Pulmonary artery endothelial cell (primary cell): Measurements from ENCODE around the gene CTDSP2. TPM values are rescaled to one million over a fixed set of nuclear protein-coding genes. Genes with fewer than 3 reads are reported as not detected.
A peak's percentile ranks its signal among the peaks of the same experiment; 100 is the strongest.
"Not testable (repeated sequence)": the region's sequence is repeated elsewhere in the genome, so short reads cannot be mapped to it uniquely, and the experiment has no call there.

Experiments
- DNase-seq: peaks from one replicate; pipeline ENCODE4 v3.0.0-alpha.2; 2011; ENCODE audit warnings: low read depth, low spot score
- total RNA-seq: library from RNA; depleted of rRNA; stranded (reverse); fragments of >200 nt; gene quantifications from 2 replicates; pipeline ENCODE4 v1.2.3, GENCODE V29; 2014

CTDSP2 gene
- total RNA-seq, 1 donor from 2014 or later = 53.2 TPM

DNA sequence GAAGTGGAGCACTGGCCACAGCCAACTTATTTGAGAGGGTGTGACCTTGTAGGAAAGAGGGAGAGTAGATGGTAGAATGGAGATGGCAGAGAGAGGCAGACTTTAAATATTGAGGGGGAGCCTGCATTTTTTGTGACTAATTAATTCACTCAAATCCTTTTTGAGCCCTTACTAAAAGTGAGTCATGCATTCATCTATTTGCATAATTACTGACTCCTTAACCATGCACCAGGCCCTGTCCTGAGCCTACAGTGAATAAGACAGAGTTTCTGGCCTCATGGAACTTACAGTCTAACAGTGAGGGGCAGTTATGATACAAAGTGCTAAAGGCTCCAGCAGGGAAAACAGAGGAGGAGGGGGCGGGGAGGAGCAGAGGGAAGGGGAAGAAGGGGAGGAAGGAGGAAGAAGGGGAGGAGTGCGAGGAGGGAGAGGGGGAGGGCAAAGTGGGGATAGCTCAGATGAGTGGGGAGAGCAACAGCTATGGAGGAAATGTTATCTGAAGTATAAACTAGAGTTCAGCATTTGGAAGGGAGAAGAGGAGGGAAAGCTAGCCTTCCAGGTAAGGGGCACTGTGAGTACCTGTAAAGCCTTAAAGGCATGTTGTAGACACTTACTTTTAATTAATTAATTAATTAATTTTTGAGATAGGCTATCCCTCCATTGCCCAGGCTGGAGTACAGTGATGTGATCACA is 7.5 kb upstream of the CTDSP2 start:
- no peak for DNase-seq

GRCh38 chr12:57852620-57853500 is 6.3 kb upstream of the CTDSP2 start:
- no peak for DNase-seq

DNA sequence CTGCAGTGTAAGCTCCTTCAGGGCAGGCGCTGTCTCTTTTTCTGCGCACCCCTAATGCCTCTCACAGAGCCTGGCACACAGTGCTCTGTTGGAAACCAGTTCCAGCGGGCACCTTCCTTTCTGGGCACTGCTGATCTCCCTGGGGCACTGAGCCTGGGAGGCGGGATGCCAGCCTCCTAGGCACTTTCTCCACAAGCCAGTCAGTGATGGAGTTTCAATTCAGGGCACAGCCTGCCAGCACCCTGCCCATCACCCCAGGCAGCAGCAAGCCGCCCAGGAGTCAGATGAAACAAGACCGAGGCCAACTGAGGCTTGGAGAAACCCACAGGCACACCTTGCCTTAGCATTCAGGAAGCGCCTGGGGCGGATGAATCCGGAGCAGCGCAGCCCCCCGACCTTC is 5.7 kb upstream of the CTDSP2 start:
- no peak for DNase-seq

- no peak for DNase-seq
Observed at GRCh38 chr12:57851552-57851951, 5.0 kb upstream of the CTDSP2 start.

DNA sequence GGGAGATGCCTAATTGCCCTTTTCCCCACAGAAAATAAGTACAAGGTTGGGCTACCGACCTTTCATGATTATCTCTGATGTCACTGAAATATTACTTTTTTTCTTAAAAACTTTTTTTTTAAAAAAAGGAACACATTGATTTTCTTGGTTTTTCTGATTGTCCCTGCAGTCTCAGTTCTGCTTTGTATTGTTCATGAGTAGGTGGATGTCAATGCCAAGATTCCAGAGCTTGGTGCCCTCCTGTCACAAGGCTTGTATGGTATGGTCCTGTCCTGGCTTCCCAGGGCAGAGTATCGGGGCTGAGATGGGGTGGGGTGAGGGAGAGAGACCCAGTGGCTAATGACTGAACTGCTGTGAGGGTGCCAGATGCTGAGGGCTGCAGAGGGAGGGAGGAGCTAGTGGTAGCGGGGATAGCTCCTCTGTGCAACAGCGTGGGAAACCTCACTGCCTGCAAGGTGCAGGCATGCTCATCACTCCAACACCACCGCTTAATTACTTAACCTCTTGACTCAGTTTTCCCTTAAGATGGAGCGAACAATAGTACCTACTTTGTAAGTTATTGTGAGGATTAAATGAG is 4.4 kb upstream of the CTDSP2 start:
- DNase-seq = no peak

GRCh38 chr12:57849447-57849846 is 2.9 kb upstream of the CTDSP2 start:
- not testable (repeated sequence) for DNase-seq

- DNase-seq = no peak
Observed at GRCh38 chr12:57849035-57849434, 2.5 kb upstream of the CTDSP2 start.

DNA sequence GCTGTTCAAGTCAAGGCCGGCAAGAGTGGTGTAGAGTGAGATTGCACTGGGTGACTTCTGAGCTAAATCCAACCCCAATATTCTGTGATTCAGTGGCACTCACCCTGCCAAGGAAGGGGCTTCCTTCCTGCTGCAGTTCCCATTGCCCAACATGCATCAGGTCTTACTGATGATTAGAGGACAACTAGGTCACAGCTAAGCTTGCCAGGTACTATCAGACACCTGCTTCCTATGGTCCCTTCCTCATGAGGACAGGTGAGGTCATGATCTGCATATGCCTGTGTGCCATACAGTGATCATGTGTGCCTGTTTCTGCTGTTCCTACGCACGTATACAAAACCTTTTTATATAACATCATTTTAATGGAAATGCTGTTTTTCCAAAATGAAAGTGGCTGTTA is 1.7 kb upstream of the CTDSP2 start:
- DNase-seq = no peak

- DNase-seq = no peak
Observed at GRCh38 chr12:57846285-57846576, 298 bp downstream of the CTDSP2 start.

DNA sequence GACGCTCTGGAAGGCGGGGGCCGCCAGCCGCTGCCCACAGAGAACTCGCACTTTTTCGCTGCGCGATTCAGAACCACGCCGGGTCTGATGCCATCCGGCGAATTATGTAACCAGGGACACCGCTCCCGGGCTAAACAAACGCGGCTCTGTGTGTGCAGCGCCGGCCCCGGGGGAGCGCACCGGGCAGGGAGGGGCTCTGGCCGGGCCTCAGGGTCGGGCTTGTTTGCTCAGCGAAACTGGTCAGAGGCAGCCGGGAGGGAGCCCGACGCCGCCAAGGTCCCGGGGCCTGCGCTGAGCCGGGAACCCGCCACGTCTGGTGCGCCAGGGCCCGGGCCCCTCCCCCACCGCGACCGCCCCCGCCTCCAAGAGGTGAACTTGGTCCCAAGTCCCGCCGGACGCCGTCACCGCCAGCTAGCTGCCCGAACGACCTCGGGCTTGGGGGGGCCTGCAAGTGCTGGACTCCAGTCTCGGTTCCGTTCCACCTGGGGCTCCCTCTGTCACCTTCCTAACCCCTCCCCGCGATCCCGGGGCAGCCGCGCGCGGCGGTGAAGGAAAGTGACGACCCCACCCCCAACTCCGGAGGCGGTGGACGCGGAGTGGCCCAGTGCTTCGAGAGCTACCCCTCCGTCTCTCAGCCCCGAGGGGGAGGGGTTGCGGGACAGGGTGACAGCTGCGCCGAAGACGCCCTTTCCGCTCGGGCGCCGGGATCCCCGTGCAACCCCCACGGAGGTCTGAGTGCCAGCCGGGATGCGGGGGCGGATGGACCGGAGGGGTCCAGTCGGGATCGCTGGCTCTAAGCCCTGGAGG is 848 bp downstream of the CTDSP2 start:
- DNase-seq = no peak

DNA sequence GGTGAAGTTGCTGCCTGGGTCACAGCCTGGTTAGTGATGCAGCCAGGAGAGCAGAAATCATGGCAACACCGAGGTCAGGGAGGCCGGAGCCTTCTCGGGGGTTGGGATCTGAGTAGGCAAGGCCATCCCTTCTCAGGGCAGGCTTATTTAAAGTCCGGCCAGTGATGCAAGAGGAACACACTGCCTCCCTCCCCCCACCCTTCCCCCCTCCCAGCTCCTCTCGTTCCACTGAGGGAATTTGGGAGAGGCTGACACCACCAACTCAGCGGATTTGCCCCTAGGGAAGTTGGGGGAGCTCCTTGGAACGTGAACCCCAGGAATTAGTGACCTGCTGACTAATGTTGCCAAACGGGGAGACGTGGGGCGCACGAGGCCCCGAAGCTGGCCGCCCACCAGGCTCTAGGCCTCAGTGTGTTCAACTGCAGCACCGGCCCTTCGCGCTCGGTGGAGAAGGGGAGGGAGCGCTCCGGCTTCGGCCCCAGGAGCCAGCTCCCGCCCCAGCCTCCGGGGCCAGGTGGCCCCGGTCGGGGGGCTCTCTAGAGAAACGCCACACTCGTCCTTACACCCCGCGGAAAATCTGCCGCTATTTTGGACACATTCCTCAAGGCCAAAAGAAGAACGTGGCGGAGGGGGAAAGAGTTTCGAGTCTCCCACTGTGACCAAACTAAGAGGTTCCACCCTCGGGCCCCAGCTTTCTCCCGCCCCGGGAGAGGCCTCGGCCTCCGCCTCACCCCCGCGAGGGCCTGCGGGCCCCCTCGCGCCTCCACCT is 1.6 kb downstream of the CTDSP2 start:
- no peak for DNase-seq

DNA sequence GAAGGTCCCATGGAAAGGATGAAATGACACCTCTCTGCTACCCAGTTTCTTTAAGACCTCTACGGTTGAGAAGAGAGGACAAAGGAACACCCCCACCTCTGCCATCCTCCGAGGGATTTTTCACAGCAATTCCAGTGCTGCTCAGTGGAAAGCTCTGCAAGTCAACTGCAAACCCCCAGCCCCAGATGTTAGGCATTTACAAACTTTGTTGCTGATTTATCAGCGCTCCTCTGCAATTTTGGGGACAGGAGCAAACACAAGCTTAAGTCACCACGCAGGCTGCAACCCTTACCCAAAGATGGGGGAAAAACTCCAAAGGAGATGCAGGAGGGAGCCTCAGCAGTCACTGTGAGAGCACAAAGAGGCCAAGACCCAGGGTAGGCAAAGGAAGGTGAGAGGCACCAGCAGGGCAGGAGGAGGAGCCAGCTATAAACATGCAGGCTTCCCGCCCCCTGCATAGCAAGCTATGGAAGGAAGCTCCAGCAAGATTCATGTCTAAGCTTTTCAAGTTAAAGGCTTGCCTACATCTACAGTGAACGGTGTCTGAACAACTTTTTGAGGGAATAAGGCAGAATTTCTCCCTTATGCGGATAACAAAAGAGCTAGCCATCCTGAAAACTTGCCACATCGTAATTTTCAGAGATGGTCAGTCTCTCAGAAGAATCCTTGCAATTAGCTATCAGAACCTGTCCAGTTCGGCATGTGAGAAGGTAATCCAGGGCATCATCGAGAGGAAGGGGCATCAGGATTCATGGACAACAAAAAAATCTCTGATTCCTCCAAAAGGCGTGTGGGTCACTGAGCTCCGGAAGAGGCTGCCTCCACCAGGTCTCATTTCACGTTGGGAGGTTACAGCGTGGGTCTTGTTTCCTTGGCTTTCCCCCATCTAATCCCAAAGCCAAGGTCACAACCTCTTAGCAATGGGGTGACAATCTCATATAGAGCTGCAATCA is 3.9 kb downstream of the CTDSP2 start:
- DNase-seq = no peak

DNA sequence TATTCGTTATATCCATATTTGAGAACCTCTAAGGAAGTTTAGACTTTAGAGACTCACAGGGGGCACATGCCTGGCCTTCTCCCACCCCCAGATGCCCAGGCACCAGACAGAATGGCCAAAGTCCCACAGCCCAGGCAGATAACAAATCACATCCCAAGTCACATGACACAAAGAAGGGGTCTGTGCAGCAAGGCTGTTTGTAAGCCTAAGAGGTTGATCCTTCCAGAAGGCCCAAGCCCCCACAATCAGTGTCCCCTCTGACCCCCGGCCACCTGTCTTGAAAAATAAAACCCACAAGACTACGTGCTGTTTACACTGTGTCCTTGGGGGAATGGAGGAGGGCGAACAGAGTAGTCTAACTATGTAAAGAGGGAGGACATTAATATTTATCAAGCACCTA is 5.1 kb downstream of the CTDSP2 start:
- no peak for DNase-seq

DNA sequence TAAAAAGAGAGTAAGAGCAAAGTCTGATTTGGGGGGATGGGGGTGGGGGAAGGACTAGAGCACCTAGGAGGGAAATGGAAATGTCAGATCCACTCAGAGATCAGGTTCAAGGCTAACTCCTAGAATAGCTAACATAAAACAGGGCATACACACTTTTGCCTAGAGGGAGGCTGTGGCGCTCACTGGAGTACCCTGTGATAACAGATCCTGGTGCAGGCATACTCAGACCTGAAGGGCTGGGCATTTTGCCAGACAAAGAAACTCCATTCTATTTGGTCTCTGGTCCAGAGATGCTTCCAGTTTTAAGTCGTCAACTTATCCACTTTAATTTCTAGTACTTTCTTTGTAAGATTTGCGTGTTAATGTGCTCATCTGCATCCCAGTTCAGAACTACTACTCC is 5.8 kb downstream of the CTDSP2 start:
- no peak for DNase-seq

DNA sequence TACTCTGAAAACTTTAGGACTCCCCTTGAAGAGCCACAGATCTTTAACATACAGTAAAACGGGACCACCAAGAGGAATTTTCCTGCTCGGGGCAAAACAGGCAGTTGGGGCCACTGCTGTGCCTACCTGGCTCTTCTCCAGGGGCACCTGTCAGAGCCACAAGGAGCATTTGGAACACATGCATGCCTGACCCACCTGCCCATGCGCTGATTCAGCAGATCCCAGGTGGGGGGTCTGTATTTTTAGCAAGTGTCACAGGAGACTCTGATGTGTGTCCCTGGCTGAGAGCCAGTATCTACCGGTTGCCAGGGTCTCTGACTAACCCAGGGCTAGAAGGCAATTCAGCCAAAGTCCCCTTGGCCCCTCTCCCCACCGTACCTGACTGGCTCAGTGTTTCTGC is 6.5 kb downstream of the CTDSP2 start:
- DNase-seq = no peak

DNA sequence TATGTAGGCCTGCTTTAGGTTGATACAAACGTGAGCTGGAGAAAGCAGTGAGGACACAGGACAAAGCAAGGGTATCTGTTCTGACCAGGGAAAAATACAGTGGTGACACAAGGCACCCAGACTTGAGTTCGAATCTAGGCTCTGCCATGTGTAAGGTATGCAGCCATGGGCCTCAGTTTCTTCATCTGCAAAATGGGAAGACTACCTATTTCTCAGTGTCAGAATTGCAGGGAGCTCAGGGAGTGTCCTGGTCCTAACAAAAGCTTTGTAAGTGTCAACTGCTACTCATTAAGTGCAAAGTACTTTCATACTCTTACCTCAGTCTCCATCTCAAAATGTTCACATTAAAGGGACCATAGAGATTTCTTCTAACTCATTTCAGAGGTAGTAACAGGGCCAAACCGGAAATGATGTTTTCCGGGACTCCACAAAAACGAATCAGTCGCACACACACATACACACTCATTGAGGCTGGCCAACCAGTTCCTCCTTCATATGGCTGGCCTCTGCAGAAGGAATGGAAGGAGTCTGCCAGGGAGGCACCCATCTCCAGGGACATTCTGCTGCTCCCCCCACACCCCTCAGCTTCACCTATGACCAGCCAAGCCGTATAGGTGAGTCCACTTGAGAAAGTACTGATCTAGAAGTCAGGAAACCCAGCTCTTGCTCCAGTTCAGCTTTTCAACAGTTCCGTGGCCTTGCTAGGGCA is 7.8 kb downstream of the CTDSP2 start:
- DNase-seq = peak; percentile 62

DNA sequence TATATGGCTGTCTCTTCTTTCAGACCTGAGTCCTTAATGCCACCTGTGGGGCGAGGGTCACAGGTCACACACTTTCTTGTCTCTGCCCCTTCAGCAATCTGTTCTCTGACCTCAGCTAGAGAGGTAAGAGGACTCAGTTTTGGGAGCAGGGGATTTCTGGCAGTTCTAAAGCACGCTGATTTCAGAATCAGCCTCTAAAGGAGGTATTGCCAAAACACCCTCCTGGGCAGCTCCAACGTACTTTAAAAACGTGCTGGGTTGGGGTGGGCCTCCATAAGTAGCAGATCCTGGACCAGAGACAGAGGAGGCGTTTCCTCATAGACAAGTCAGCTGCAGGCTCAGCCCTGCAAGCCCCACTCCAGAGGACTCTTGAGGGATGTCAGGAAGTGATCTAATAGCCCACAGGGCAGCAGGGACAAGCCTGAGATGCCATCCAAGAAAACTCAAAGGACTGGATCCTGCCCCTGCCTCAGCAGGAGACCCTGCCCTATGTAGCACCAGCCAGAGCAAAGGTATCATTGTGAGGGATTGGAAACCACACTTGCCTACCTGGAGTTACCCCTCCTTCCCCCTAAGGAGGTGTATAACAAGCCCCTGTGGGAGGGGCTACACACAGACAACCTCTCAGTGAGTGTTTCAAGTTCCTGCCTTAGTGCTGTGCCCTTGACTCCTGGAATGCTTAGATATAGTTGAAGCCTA is 8.5 kb downstream of the CTDSP2 start:
- DNase-seq = peak; percentile 39

- DNase-seq = peak; percentile 53
Observed at GRCh38 chr12:57836442-57837375, 9.8 kb downstream of the CTDSP2 start.
